HPDE6-E6E7 (cell line): ENCODE results near the gene CSF3.

Source experiments
- DNase-seq: peaks from one replicate; pipeline ENCODE4 v3.0.0; 2011; ENCODE audit warnings: missing footprints; ENCODE audit errors: extremely low spot score

Gene CSF3, protein sequence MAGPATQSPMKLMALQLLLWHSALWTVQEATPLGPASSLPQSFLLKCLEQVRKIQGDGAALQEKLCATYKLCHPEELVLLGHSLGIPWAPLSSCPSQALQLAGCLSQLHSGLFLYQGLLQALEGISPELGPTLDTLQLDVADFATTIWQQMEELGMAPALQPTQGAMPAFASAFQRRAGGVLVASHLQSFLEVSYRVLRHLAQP

GRCh38 chr17:40015005-40015997, at the start of gene CSF3:
Gene CSF3, plus strand, starts transcription at chr17:40015440. Its CDS starts 35 bp downstream, at chr17:40015475.
- DNase-seq, result no peak

DNA sequence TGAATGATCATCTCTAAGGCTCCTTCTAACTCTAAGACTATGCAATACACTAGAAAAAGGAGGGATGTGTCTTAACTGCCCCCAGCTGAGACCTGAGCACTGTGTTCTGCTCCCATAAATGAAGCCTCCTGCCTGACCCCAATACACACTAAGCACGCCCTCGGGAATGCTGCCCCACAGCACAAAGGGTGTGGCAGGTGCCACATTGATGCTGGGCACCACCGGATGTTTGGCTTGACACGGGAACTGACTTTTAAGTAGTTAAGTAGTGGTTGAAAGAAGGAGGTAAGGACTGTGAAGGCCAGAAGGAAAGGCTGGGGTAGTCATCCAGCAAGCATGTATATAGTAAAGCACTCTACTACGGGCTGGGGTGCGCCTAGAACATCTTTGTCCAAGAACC, 48.5 kb upstream of the CSF3 start:
- DNase-seq, result no peak

DNA sequence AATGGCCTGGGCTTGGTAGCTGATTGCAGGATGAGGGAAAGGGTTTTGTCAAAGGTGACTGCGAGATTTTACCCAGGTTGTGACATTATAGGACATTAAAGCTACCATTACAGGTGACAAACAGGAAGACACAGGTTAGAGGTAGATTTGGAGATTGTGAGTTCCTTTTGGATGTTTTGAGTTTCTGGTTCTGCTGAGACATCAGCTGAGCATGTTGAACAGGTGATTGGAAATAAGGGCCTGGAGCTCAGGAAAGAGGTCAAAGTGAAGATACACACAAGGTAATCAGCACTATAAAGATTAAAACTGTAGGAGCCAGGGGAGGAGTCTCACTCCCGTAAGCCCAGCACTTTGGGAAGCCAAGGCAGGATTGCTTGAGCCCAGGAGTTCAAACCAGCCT, 46.5 kb upstream of the CSF3 start:
- no peak for DNase-seq

GRCh38 chr17:39969375-39969774, 45.9 kb upstream of the CSF3 start:
- no peak for DNase-seq

DNA sequence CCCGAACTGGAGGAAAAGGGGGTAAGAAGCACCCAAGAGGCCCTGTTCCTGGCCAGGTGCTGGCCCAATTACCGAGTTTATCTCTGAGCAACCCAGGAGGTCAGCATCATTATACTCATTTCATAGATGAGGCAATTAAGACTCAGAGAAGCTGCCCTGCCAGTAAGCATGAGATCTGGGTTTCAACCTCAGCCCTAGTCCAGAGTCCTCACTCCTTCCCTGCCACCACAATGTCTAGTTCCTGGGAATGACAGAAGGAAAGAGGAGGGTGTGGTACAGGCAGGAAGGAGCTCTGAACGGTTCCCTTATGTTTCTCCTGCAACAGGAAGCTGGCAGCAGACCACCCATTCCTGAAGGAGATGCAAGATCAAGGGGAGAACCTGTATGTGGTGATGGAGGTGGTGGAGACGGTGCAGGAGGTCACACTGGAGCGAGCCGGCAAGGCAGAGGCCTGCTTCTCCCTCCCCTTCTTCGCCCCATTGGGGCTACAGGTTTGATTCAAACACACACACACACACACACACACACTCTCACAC, 45.0 kb upstream of the CSF3 start:
- DNase-seq, result no peak

- DNase-seq, result no peak
These were observed 44.1 kb upstream of the CSF3 start for GRCh38 chr17:39971076-39971603.

DNA sequence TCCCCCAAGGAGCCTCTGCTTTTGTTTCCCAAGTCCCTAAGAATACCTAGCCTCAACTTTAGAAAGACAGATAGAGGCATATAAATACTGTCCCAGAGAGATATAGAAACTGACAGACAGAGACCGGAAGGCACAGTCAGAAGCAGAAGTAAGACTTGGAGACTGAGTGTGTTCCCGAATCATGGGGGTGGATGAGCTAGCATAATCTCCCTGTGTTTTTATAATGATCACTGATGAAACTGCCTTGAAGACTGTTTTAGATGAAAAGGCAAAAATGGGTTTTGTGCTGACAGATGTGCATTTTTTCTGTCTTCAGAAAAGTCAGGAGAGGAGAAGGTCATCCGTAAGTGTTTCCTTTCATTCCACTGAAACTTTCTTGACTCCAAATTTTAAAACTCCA, 43.0 kb upstream of the CSF3 start:
- DNase-seq, result no peak

DNA sequence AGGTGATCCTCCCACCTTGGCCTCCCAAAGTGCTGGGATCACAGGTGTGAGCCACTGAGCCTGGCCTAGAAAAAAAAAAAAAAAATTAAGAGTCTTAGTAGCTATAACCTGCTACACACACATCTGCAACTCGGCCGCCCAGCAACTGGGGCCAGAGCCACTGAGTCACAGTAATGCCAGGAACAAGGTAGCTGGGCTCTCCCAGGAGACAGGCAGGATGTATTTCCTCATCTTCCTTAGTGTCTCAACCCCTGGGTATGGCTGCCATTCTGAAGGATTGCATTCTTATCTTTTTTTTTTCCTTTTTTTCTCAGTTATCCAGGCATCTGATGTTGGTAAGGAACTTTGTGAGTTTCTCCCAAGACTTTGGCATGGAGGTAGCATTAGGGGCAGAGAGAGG, 41.7 kb upstream of the CSF3 start:
- DNase-seq, result no peak

- no peak for DNase-seq
These were observed 40.8 kb upstream of the CSF3 start for GRCh38 chr17:39974433-39974832.

- DNase-seq, result no peak
These were observed 39.4 kb upstream of the CSF3 start for GRCh38 chr17:39975801-39976200.

- peak; percentile 48 for DNase-seq
These were observed 36.1 kb upstream of the CSF3 start for GRCh38 chr17:39979016-39979670.

- no peak for DNase-seq
These were observed 35.3 kb upstream of the CSF3 start for GRCh38 chr17:39979893-39980350.

DNA sequence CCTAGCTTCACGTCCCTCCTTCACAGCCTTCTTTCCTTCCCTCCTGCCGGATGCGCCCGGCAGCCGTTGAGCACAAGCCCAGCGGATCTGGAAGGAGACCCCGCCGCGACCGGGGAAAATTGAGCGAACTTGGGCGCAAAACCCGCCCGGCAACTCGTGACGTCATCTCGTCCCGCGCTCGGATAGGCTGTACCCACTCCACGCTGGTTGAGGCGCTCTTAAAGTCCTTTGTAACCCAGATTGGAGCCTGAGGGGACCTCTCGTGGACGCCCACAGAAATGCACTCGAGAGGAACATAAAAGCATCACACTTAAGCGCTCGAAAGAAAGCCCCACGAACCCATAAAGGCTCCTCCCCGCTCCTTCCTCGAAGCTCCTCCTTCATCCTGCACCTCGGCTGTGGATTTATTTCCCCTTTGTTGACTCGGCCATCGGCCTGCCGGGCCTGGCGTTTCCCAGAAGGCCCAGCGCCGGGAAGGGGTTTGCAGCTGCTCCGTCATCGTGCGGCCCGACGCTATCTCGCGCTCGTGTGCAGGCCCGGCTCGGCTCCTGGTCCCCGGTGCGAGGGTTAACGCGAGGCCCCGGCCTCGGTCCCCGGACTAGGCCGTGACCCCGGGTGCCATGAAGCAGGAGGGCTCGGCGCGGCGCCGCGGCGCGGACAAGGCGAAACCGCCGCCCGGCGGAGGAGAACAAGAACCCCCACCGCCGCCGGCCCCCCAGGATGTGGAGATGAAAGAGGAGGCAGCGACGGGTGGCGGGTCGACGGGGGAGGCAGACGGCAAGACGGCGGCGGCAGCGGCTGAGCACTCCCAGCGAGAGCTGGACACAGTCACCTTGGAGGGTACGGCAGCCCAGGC, 34.7 kb upstream of the CSF3 start, which contains the start of gene PSMD3:
Gene PSMD3 (plus strand): TSS at position 457 of the 856 bp plus-strand sequence. CDS start 164 bp downstream, at position 621.
- peak; percentile 93 for DNase-seq

DNA sequence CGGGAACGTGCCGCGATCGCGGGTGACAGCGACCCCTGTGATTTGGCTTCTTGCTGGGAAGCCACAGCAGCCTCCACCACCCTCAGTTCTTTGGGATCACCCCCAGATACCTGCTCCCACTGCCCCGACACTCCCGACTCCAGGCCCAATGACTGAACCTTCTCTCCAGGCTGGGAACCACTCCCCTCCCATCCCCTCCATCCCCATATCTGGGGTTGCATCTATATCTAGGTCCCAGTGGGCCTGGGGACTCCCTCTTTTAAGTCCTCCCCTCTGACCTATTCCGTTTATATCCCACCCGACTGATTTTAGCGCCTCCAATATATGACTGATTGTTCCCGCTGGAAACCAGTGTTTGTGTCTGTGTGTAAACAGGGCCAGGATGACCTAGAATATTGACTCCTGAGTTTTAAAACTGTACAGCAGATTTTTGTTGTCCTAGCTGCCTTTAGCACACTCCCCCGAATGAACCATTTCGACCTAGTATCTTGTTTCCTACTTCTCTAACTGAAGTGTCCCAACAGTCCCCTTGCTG, 34.0 kb upstream of the CSF3 start:
- no peak for DNase-seq

- DNase-seq, result no peak
These were observed 33.4 kb upstream of the CSF3 start for GRCh38 chr17:39981766-39982375.

GRCh38 chr17:39988206-39988810, 26.9 kb upstream of the CSF3 start:
- DNase-seq, result no peak

DNA sequence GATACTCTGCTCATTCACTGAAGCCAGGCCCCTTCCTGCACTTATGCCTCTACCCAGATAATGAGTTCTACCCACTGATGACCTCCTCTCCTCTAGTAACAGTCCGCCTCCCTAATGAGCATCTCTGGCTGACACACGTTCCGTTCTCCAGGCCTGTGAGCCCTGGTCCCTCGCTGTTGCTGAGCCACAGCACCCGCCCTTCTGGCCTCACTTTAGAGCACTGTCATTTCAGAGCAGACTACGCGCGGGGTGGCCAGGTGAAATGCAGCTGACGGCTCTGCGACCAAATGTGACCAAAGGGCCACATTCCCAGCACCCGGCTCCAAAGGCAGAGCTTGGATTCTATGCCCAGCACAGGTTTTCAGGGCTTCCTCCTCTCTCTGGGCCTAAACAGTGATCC, 20.8 kb upstream of the CSF3 start:
- DNase-seq, result no peak

GRCh38 chr17:39995438-39995837, 19.8 kb upstream of the CSF3 start:
- no peak for DNase-seq

DNA sequence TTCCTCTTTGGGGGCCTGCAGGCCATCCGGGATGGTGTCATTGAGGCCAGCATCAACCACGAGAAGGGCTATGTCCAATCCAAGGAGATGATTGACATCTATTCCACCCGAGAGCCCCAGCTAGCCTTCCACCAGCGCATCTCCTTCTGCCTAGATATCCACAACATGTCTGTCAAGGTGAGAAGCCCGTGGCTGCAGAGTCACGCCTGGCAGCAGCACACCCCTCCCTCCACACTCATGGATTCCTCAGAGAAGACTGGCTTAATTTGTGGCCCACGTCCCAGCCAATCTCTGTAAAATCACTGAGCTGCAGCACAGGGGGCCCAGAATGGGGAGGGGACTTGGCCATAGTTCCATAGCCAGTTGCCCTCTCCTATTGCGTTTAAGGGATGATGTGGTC, 19.1 kb upstream of the CSF3 start:
- no peak for DNase-seq

GRCh38 chr17:39996800-39997199, 18.4 kb upstream of the CSF3 start:
- DNase-seq, result no peak
